ENCODE measurements around the gene PLA2G2F.

- TF ChIP-seq CTCF (IDR thresholded peaks at IDR 0.05), result no peak
- TF ChIP-seq POLR2A (IDR thresholded peaks at IDR 0.05), result no peak
These were observed 47.0 kb downstream of the PLA2G2F start, which contains the start of the genes PLA2G2C and UBXN10 for GRCh38 chr1:20185834-20186782.
